CD4-positive, alpha-beta T cell (primary cell): ENCODE results near the gene ZNF860. TPM values are rescaled to one million over a fixed set of nuclear protein-coding genes. Genes with fewer than 3 reads are reported as not detected.

ENCODE experiments used
- ATAC-seq: fragments of 200-7000 bp; cut with Tn5 transposase; one replicate; pipeline ENCODE4 v1.10.0; 2022; ENCODE audit warnings: mild to moderate bottlenecking; ENCODE audit not compliant: poor library complexity
- CTCF ChIA-PET: fragments of 350-600 bp; sonication (Branson Sonifier 250); formaldehyde crosslinking; loops from one replicate; lab custom pipeline; 2021; ENCODE audit warnings: antibody characterized with exemption, inconsistent platforms; lab: Charles Lee
- POLR2A ChIA-PET: fragments of 350-600 bp; sonication (Branson Sonifier 250); formaldehyde crosslinking; loops from one replicate; lab custom pipeline; 2021; ENCODE audit warnings: antibody characterized with exemption, inconsistent platforms; lab: Charles Lee
- DNase-seq, 14 experiments: peaks; one replicate each; pipeline ENCODE4 v3.0.0-alpha.2; 2013 to 2020; ENCODE audit warnings: mixed read lengths in 2 of 14
- H3K27ac ChIP-seq, 2 donors: one replicate each; pipeline versions ENCODE4 v1.5.1 to v1.7.0; 2013; ENCODE audit warnings: low read length in 2 of 2, low read depth in 1 of 2, mild to moderate bottlenecking in 1 of 2
- H3K27me3 ChIP-seq, 2 experiments: 1 replicate in 1 of 2; 2 replicates in 1 of 2; pipeline versions ENCODE4 v1.6.1 to v1.7.0; 2013; ENCODE audit warnings: low read length in 2 of 2, control low read depth in 1 of 2, mild to moderate bottlenecking in 1 of 2, moderate library complexity in 1 of 2; ENCODE audit not compliant: insufficient read depth in 2 of 2, control insufficient read depth in 1 of 2
- H3K36me3 ChIP-seq: one replicate; pipeline ENCODE4 v1.6.1; 2013; ENCODE audit warnings: low read length, control low read depth; ENCODE audit not compliant: insufficient read depth
- H3K4me1 ChIP-seq: one replicate; pipeline ENCODE4 v1.6.1; 2013; ENCODE audit warnings: low read length, control low read depth; ENCODE audit not compliant: insufficient read depth
- H3K4me3 ChIP-seq: one replicate; pipeline ENCODE4 v1.5.1; 2013; ENCODE audit warnings: mild to moderate bottlenecking, low read length, moderate library complexity
- H3K9me3 ChIP-seq, 2 experiments: 1 replicate in 1 of 2; 2 replicates in 1 of 2; pipeline versions ENCODE4 v1.6.1 to v1.7.0; 2013; ENCODE audit warnings: low read length in 2 of 2, mild to moderate bottlenecking in 2 of 2, control low read depth in 1 of 2, moderate library complexity in 1 of 2; ENCODE audit not compliant: control insufficient read depth in 1 of 2, insufficient read depth in 1 of 2
- H3K27ac Mint-ChIP-seq: one replicate; pipeline ENCODE4 v1.8.0; 2020; ENCODE audit warnings: mixed read lengths
- H3K27me3 Mint-ChIP-seq: one replicate; pipeline ENCODE4 v1.8.0; 2021; ENCODE audit warnings: mixed read lengths
- H3K36me3 Mint-ChIP-seq: one replicate; pipeline ENCODE4 v1.8.0; 2021; ENCODE audit warnings: low read depth, mixed read lengths
- H3K4me1 Mint-ChIP-seq: one replicate; pipeline ENCODE4 v1.8.0; 2021; ENCODE audit warnings: low read depth, mixed read lengths
- H3K4me3 Mint-ChIP-seq: one replicate; pipeline ENCODE4 v1.8.0; 2020; ENCODE audit warnings: mild to moderate bottlenecking, mixed read lengths
- H3K9me3 Mint-ChIP-seq: one replicate; pipeline ENCODE4 v1.8.0; 2020; ENCODE audit warnings: mixed read lengths
- intact Hi-C, 2 experiments: fragments of 100-400 bp; cut with DNase I in 1 of 2; cut with micrococcal nuclease in 1 of 2; formaldehyde crosslinking; loops; one replicate each; pipeline versions ENCODE4 v1.15.1 to v1.9.0; 2023 to 2025; cut with DNase I, micrococcal nuclease
- total RNA-seq, 174 experiments: library from RNA in 2 of 174; stranded (reverse) in 2 of 174; gene quantifications; one replicate each; pipeline ENCODE4 v1.2.3 and lab custom pipeline; 2021 to 2026
- TF ChIP-seq, protein P1 (sequence below): fragments of 200-600 bp; IDR thresholded peaks from one replicate; pipeline ENCODE4 v1.8.0; 2022; ENCODE audit warnings: antibody characterized with exemption, mild to moderate bottlenecking

ZNF860 gene
- total RNA-seq, 2 experiments from 2014 or later: not detected

DNA sequence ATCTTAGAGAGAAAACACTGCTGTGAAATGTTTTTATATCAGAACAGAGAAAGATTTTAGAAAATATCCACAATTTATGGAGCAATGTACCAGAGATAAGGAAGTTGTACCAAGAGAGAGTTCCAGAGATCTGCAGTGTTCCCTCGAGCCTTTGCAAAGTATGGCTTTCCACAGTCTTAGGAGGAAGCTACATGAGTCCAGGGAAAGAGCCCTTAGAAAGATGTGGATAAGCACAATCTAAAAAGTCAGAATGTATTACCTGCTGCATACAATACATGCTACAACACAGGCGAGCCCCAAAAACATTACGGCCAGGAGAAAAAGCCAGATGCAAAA is 56.4 kb downstream of the ZNF860 start:
- peaks cover 5% of the 10 kb centered on the region for H3K9me3 Mint-ChIP-seq
- ATAC-seq: no peak

DNA sequence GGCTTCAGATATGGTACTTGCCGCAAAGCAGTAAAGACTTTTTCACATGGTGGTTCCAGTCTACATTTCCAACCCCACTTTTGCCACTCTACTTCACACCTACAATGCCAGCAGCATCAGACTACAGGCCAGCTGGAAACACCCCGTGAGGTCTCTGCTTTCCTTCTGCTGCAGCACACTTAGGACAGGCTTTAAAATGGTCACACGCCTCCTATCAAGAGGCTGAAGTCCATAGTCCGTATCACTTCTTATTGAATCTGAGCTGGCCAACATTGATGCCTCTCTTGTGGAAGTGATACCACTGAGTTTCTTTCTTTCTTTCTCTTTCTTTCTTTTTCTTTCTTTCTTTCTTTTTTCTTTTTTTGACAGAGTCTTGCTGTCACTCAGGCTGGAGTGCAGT is 59.8 kb downstream of the ZNF860 start:
- ATAC-seq: no peak
- Histone ChIP-seq H3K4me1 (no peaks in the 10 kb centered on the region), H3K27me3 (no peaks in the 10 kb centered on the region), H3K27ac (no peak overlapping the region), H3K4me3 (no peak overlapping the region), H3K36me3 (no peaks in the 10 kb centered on the region), H3K9me3 (peaks cover 11 to 15% of the 10 kb centered on the region in 2 experiments)
- Mint-ChIP-seq H3K27me3 (no peaks in the 10 kb centered on the region), H3K4me3 (no peak overlapping the region), H3K36me3 (no peaks in the 10 kb centered on the region), H3K27ac (no peak overlapping the region), H3K9me3 (peaks cover 5% of the 10 kb centered on the region), H3K4me1 (no peaks in the 10 kb centered on the region)
- TF ChIP-seq, protein P1, sequence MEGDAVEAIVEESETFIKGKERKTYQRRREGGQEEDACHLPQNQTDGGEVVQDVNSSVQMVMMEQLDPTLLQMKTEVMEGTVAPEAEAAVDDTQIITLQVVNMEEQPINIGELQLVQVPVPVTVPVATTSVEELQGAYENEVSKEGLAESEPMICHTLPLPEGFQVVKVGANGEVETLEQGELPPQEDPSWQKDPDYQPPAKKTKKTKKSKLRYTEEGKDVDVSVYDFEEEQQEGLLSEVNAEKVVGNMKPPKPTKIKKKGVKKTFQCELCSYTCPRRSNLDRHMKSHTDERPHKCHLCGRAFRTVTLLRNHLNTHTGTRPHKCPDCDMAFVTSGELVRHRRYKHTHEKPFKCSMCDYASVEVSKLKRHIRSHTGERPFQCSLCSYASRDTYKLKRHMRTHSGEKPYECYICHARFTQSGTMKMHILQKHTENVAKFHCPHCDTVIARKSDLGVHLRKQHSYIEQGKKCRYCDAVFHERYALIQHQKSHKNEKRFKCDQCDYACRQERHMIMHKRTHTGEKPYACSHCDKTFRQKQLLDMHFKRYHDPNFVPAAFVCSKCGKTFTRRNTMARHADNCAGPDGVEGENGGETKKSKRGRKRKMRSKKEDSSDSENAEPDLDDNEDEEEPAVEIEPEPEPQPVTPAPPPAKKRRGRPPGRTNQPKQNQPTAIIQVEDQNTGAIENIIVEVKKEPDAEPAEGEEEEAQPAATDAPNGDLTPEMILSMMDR: no peak
- no peak for DNase-seq
- ChIA-PET POLR2A (no interaction called here), CTCF (no interaction called here)
- intact Hi-C loops: no loop called here

More for the DNA sequence above, 56.4 kb downstream of the ZNF860 start:
- Histone ChIP-seq H3K27me3 (no peaks in the 10 kb centered on the region), H3K27ac (no peak overlapping the region), H3K9me3 (peaks cover 10 to 11% of the 10 kb centered on the region in 2 experiments), H3K36me3 (no peaks in the 10 kb centered on the region), H3K4me1 (no peaks in the 10 kb centered on the region), H3K4me3 (no peak overlapping the region)
- Mint-ChIP-seq H3K4me1 (no peaks in the 10 kb centered on the region), H3K27me3 (no peaks in the 10 kb centered on the region), H3K36me3 (no peaks in the 10 kb centered on the region), H3K27ac (no peak overlapping the region), H3K4me3 (no peak overlapping the region)
- ChIA-PET POLR2A (no interaction called here), CTCF (no interaction called here)
- TF ChIP-seq, protein P1: no peak
- no peak for DNase-seq
- intact Hi-C loops: no loop called here

Other genes starting within 250 kb of the ZNF860 start
- gene OSBPL10, start 488 bp upstream of the ZNF860 start, total RNA-seq: not detected
- gene GPD1L, start 124.9 kb downstream of the ZNF860 start, total RNA-seq: 10 to 100 TPM; 15.3 to 16.0 TPM